Body of pancreas (tissue), 4 donors: ENCODE data around the gene IFT122.

Source experiments
- CTCF ChIP-seq, 7 experiments: fragments of 450-650 bp in 4 of 7; fragments of 200-600 bp in 3 of 7; sonication (generic) in 3 of 7; IDR thresholded peaks; one replicate each; pipeline ENCODE4 v1.5.1; 2016 to 2019; ENCODE audit warnings: antibody characterized with exemption in 7 of 7
- POLR2A ChIP-seq, 3 donors: fragments of 450-650 bp; IDR thresholded peaks; one replicate each; pipeline ENCODE4 v1.6.1; 2016; ENCODE audit warnings: antibody characterized with exemption in 3 of 3, mild to moderate bottlenecking in 2 of 3

GRCh38 chr3:129493206-129493605 is 53.2 kb downstream of the IFT122 start:
- TF ChIP-seq CTCF (IDR thresholded peaks at IDR 0.05) (no peak), POLR2A (IDR thresholded peaks at IDR 0.05) (no peak)
